Measurements from ENCODE around the gene XIRP2.
"Not testable (repeated sequence)": the region's sequence is repeated elsewhere in the genome, so short reads cannot be mapped to it uniquely, and the experiment has no call there.

XIRP2 gene

DNA sequence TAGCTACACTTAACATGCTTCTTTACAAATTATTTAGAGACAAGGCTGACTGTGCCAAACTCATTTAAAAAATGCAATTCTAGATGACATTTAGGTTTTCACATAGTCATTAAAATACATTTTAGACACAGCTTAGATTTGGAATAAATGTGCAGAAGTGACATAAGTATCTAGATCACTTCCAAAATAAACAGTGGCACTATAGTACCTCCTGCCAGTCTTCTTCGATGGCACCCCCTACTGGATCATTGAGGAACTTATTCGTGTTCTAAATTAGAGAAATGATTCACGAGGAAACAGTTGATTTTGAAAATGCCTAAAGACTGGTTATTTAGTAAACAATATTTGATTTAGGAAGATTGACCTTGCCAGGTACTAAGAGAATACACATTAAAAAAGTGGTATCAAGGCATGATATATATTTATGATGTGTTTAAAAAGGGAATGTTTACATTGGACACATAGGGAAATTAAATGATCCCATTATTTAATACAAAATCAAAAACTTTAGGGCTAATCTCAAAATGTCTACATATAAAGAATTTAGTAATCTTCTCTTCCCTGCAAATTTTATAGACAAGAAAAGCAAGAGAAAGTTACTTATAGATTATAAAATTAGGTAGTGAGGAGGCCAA is 323.9 kb downstream of the XIRP2 start:
- peak; percentile 31 for DNase-seq

DNA sequence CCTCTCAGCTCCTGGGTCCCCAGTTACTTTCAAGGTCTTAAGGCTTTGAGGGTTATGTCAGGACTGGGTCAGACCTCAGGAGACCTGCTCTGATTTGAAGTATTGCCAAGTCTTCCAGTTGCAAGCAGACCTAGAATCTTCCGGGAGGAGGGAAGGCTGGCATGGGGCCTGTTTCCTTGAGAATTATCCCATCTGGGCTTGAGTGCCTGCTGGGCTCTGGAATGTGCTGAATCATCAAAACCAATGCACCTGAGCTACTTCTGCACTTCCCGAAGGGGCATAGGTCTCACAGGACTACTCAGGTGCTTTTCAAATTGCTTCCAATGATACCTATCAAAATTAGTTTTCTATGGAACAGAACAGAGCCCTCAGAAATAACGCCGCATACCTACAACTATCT is 327.3 kb downstream of the XIRP2 start:
- no peak for DNase-seq

GRCh38 chr2:167237478-167237877 is 349.2 kb downstream of the XIRP2 start:
- DNase-seq, result no peak

GRCh38 chr2:167240671-167241070 is 352.4 kb downstream of the XIRP2 start:
- DNase-seq, result no peak

- DNase-seq, result no peak
Observed at GRCh38 chr2:167249197-167249596, 360.9 kb downstream of the XIRP2 start.

DNA sequence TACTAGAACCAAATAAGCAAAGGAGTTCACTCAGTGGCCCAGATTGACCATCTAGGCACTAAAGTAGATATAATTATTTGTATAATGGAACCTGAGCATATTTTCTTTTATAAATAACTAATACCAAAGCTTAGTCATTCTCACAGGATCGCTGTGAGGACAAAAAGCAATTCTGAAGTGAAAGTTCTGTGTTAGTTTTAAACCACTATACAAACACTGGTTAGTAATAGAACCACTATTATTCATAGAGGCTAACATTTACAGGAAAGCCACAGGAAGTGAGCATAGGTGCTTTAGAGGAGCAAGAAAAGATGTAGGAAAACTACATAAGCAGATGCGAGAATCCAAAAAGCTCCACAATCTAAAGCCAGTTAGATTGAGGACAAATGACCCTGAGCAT is 364.7 kb downstream of the XIRP2 start:
- no peak for DNase-seq

- DNase-seq, result no peak
Observed at GRCh38 chr2:167254721-167255120, 366.4 kb downstream of the XIRP2 start.

GRCh38 chr2:167258712-167259111 is 370.4 kb downstream of the XIRP2 start:
- no peak for DNase-seq

- peak; percentile 3 for DNase-seq
Observed at GRCh38 chr2:167264380-167264779, 376.1 kb downstream of the XIRP2 start.

GRCh38 chr2:167265004-167265403 is 376.7 kb downstream of the XIRP2 start:
- no peak for DNase-seq

- DNase-seq, result no peak
Observed at GRCh38 chr2:167265722-167266121, 377.4 kb downstream of the XIRP2 start.

DNA sequence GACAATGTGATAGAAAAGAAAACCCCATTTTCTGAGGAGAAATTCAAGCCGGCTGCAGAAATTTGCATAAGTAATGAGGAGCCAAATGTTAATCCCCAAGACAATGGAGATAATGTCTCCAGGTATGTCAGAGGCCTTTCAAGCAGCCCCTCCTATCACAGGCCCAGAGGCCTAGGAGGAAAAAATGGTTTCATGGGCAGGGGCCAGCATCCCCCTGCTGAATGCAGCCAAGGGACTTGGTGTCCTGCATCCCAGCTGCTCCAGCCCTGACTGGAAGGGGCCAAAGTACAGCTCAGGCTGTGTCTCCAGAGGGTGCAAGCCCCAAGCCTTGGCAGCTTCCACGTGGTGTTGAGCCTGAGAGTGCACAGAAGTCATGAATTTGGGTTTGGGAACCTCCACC is 380.0 kb downstream of the XIRP2 start:
- DNase-seq, result not testable (repeated sequence)

DNA sequence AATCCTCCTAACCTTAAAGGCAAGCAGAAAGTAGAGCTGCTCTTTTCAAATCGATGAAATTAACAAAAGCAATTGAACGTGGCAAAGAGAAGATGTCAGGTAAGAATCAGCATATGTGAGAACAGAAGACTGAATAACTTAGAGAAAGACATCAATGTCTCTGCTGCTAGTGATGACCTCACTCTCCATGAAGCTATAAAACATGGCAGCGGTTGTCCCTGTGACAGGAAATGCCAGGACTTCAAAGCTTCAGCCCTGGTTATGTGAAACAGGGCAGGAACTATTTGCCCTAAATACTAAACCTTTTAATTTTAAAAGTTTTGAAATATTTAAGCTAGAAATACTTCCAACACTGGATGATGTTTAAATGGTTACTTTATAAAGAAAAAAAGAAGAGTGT is 383.7 kb downstream of the XIRP2 start:
- no peak for DNase-seq

GRCh38 chr2:167275046-167275445 is 386.8 kb downstream of the XIRP2 start:
- DNase-seq, result no peak

GRCh38 chr2:167279810-167280209 is 391.5 kb downstream of the XIRP2 start:
- DNase-seq, result no peak

DNA sequence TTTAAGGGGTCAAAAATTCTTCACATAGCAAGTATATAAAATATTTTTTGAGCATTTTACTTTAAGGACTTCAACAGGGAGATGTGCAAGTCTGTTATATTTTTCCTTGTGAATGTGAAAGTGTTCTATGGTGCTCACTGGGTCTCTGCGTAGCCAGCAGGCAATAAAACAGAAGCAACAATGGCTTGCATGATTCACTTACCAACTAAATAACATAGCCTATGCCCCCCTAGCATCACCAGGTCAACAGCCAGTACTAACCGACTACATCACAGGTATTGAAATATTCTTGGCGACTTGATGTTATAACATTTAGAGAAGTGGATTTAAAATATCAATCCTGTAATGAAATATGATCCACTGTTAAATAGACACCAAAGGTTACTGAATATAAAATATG is 398.9 kb downstream of the XIRP2 start:
- no peak for DNase-seq

- DNase-seq, result no peak
Observed at GRCh38 chr2:167289651-167290410, 401.6 kb downstream of the XIRP2 start.

- peak; percentile 84 for DNase-seq
Observed at GRCh38 chr2:167292430-167293171, 404.3 kb downstream of the XIRP2 start, which contains the start of gene B3GALT1. Gene B3GALT1, plus strand, starts transcription at chr2:167293001.

GRCh38 chr2:167293172-167293781 is 405.0 kb downstream of the XIRP2 start:
- peak; percentile 25 for DNase-seq

DNA sequence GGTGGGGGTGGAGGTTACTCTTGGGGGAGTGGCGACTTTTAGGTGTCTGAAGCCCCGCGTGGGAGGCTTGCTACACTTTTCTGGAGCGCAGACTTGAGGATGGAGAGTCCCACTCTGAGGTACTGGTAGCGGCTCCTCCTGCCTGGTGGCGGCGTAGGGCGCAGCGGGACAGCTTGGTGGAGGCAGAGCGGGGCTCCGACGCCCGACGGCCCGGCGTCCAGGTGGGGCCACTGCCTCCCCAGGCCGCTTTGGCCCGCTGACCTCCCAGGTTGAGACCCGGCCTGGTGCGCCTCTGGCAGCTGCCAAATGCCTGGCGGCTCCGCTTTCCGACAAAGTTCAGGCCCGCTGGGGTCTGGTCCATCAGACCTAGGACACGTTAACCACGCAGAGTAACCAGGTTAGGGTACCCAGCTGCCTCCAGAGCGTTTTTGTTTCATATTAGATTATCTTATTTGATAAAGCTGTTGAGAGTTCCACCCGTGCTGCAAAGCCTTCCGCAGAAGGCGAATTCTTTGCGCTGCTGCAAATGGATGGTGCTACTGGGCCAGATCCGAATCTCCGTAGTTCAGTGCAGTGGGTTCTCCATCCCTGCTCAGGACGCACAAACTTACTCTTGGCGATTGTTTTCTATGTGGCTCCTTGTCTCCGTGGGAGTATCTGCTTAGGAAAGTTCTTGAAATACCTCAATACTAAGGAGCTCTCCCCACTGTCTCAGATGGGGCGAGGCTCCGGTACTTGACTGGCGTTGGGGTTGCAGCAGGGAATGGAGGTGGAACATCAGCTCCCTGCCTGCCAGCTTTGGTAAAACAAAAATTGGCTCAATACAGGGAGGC is 405.9 kb downstream of the XIRP2 start:
- DNase-seq, result no peak

DNA sequence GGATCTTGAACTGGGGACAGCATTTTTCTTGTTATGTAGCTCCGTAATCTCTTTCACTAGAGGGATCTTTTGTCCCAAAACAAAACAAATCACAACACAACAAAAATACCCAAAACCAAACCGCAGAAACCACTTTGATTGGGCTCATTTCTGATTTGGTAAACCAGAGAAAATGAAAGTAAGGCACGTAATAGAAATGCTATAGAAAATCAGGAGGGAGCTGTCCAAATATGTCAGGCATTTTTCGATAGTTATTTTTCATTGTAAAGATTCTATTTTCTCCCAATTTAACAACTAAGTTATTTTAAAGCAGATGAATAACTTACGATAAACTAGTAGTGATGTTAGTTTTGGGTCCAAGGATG is 406.5 kb downstream of the XIRP2 start:
- no peak for DNase-seq

DNA sequence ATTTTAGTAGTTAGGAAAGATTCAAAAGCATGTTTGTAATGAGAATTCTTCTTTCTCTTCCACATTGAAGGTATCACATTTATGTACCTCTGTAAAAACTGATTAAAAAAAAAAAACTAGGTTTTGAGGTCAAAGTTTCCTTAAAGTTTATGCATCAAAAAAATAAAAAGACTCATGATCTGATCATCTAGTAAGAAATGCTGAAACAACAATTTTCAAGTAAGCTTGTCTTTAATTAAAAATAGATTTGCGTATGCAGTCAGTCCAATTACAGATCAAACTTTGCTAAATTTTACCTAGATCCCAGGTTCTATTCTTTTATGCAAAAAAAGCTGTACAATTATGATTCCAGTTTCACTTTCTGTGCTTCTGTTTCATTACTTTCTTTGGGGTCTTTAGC is 409.0 kb downstream of the XIRP2 start:
- no peak for DNase-seq

DNA sequence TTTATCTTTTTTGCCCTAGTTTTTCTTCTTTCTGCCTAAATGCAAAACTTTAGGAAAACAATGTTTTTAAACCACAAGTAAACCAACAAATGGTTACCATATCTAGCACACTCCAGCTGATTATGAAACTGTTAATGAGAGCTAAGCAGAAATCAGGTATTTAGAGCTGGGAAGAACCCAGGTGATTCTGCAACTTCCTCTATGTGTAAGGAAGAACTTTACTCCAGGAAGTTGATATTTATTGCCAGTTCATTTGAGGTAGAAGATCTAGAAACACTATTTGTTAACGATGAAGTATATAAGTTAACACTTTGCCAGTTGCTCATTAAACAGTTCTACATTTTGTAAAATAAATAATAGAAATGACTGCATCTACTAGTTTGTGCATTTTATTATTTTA is 409.7 kb downstream of the XIRP2 start:
- DNase-seq, result no peak
